Breast epithelium (tissue), 4 donors: Measurements from ENCODE around the gene SHB. TPM values are rescaled to one million over a fixed set of nuclear protein-coding genes. Genes with fewer than 3 reads are reported as not detected.

Source experiments
- DNase-seq, 2 donors: peaks; one replicate each; pipeline ENCODE4 v3.0.0-alpha.2; 2019; ENCODE audit warnings: low spot score in 2 of 2
- H3K27ac ChIP-seq, 2 donors: fragments of 200-600 bp; sonication (generic) in 1 of 2; one replicate each; pipeline ENCODE4 v1.5.1; 2016 to 2019; ENCODE audit warnings: mild to moderate bottlenecking in 1 of 2
- H3K27me3 ChIP-seq, 2 donors: fragments of 200-600 bp; sonication (generic) in 1 of 2; one replicate each; pipeline versions ENCODE4 v1.5.1 to v1.6.0; 2017 to 2019; ENCODE audit warnings: control low read depth in 1 of 2, mild to moderate bottlenecking in 1 of 2
- H3K36me3 ChIP-seq: fragments of 200-600 bp; one replicate; pipeline ENCODE4 v1.5.1; 2019
- H3K4me1 ChIP-seq, 2 donors: fragments of 200-600 bp; sonication (generic); one replicate each; pipeline ENCODE4 v1.5.1; 2016 to 2019; ENCODE audit warnings: control low read depth in 1 of 2
- H3K4me3 ChIP-seq, 3 donors: fragments of 200-600 bp; sonication (generic); 1 replicate in 2 of 3; 2 replicates in 1 of 3; pipeline ENCODE4 v1.5.1; 2016 to 2019; ENCODE audit warnings: mild to moderate bottlenecking in 3 of 3, moderate library complexity in 2 of 3
- H3K9me3 ChIP-seq, 2 donors: fragments of 200-600 bp; sonication (generic) in 1 of 2; one replicate each; pipeline ENCODE4 v1.5.1; 2016 to 2019; ENCODE audit warnings: control low read depth in 1 of 2
- CTCF ChIP-seq, 3 donors: fragments of 450-650 bp; IDR thresholded peaks; one replicate each; pipeline ENCODE4 v1.5.1; 2016 to 2017; ENCODE audit warnings: antibody characterized with exemption in 3 of 3, mild to moderate bottlenecking in 3 of 3, moderate library complexity in 3 of 3
- POLR2A ChIP-seq: fragments of 450-650 bp; IDR thresholded peaks from one replicate; pipeline ENCODE4 v1.6.1; 2016; ENCODE audit warnings: antibody characterized with exemption, mild to moderate bottlenecking, moderate library complexity
- POLR2AphosphoS5 ChIP-seq, 3 donors: sonication (generic); formaldehyde crosslinking; IDR thresholded peaks; one replicate each; pipeline ENCODE4 v1.6.1; 2017; ENCODE audit warnings: antibody characterized with exemption in 3 of 3
- intact Hi-C: fragments of 100-400 bp; cut with DNase I; formaldehyde crosslinking; loops from one replicate; pipeline ENCODE4 v1.15.1; 2023; ENCODE audit warnings: low total_unique reads
- total RNA-seq, 3 donors: library from RNA; depleted of rRNA; stranded (reverse); fragments of >200 nt; gene quantifications; one replicate each; pipeline ENCODE4 v1.1.0, GENCODE V29; 2016

The SHB gene
- total RNA-seq, 3 donors from 2014 or later, result 3.8 to 18.7 (median 17.9) TPM

GRCh38 chr9:37949576-37949975 is 119.5 kb downstream of the SHB start:
- TF ChIP-seq POLR2A, result no peak
- TF ChIP-seq POLR2AphosphoS5 (IDR thresholded peaks at IDR 0.05), result no peak
- no peak for TF ChIP-seq CTCF (IDR thresholded peaks at IDR 0.05)
- peaks cover 0 to 2% of the 10 kb centered on the region in 2 donors for H3K4me1 ChIP-seq
- intact Hi-C loops, result no loop called here
- no peak overlapping the region for H3K4me3 ChIP-seq
- H3K27me3 ChIP-seq, result no peaks in the 10 kb centered on the region
- no peaks in the 10 kb centered on the region for H3K36me3 ChIP-seq
- H3K9me3 ChIP-seq, result no peaks in the 10 kb centered on the region
- no peak overlapping the region for H3K27ac ChIP-seq
- no peak for DNase-seq

- H3K27ac ChIP-seq, result peak overlapping the region in 1 of 2 donors; percentile 40
Observed at GRCh38 chr9:37948417-37948980, 120.5 kb downstream of the SHB start.

GRCh38 chr9:37947977-37948376 is 121.0 kb downstream of the SHB start:
- intact Hi-C loops, result no loop called here
- no peak for DNase-seq
- peaks cover 7 to 12% of the 10 kb centered on the region in 2 donors for H3K4me1 ChIP-seq
- H3K9me3 ChIP-seq, result no peaks in the 10 kb centered on the region
- TF ChIP-seq POLR2AphosphoS5 (IDR thresholded peaks at IDR 0.05) (no peak), POLR2A (no peak), CTCF (IDR thresholded peaks at IDR 0.05) (no peak)
- no peaks in the 10 kb centered on the region for H3K27me3 ChIP-seq
- H3K27ac ChIP-seq, result peak overlapping the region in 1 of 2 donors; percentile 40
- H3K36me3 ChIP-seq, result no peaks in the 10 kb centered on the region
- no peak overlapping the region for H3K4me3 ChIP-seq

More at GRCh38 chr9:37948417-37948980, 120.5 kb downstream of the SHB start:
- DNase-seq, result no peak
- Histone ChIP-seq H3K27me3 (no peaks in the 10 kb centered on the region), H3K4me3 (no peak overlapping the region), H3K9me3 (no peaks in the 10 kb centered on the region), H3K4me1 (peaks cover 3 to 7% of the 10 kb centered on the region in 2 donors), H3K36me3 (no peaks in the 10 kb centered on the region)
- intact Hi-C loops, result no loop called here
- no peak for TF ChIP-seq CTCF (IDR thresholded peaks at IDR 0.05)
- no peak for TF ChIP-seq POLR2AphosphoS5 (IDR thresholded peaks at IDR 0.05)
- TF ChIP-seq POLR2A, result no peak

GRCh38 chr9:37947471-37947870 is 121.6 kb downstream of the SHB start:
- H3K27me3 ChIP-seq, result no peaks in the 10 kb centered on the region
- no peaks in the 10 kb centered on the region for H3K36me3 ChIP-seq
- no peak overlapping the region for H3K4me3 ChIP-seq
- H3K27ac ChIP-seq, result no peak overlapping the region
- no peaks in the 10 kb centered on the region for H3K9me3 ChIP-seq
- DNase-seq, result no peak
- intact Hi-C loops, result no loop called here
- TF ChIP-seq POLR2AphosphoS5 (IDR thresholded peaks at IDR 0.05) (no peak), CTCF (IDR thresholded peaks at IDR 0.05) (no peak), POLR2A (no peak)
- peaks cover 7 to 17% of the 10 kb centered on the region in 2 donors for H3K4me1 ChIP-seq

- no peak overlapping the region for H3K27ac ChIP-seq
- H3K27me3 ChIP-seq, result no peaks in the 10 kb centered on the region
- H3K9me3 ChIP-seq, result no peaks in the 10 kb centered on the region
- DNase-seq, result no peak
- peaks cover 7 to 17% of the 10 kb centered on the region in 2 donors for H3K4me1 ChIP-seq
- no peak overlapping the region for H3K4me3 ChIP-seq
- intact Hi-C loops, result no loop called here
- H3K36me3 ChIP-seq, result no peaks in the 10 kb centered on the region
- TF ChIP-seq POLR2A, result no peak
- TF ChIP-seq POLR2AphosphoS5 (IDR thresholded peaks at IDR 0.05), result no peak
- TF ChIP-seq CTCF (IDR thresholded peaks at IDR 0.05), result no peak
Observed at GRCh38 chr9:37946971-37947370, 122.1 kb downstream of the SHB start.
